HG03064 (cell line): ENCODE results near the gene ARPC5.
"Not testable (repeated sequence)": the region's sequence is repeated elsewhere in the genome, so short reads cannot be mapped to it uniquely, and the experiment has no call there.

Experiments used
- ATAC-seq: cut with Tn5 transposase; IDR thresholded peaks from one replicate; pipeline ENCODE4 v1.9.1; 2021; ENCODE audit warnings: low read depth; ENCODE audit not compliant: unreplicated experiment

Gene ARPC5

GRCh38 chr1:183635606-183636333 lies at the start of gene ARPC5:
ARPC5 (minus strand) TSS chr1:183635783; CDS start chr1:183635659, 124 bp downstream.
- ATAC-seq, result peak; percentile 82

DNA sequence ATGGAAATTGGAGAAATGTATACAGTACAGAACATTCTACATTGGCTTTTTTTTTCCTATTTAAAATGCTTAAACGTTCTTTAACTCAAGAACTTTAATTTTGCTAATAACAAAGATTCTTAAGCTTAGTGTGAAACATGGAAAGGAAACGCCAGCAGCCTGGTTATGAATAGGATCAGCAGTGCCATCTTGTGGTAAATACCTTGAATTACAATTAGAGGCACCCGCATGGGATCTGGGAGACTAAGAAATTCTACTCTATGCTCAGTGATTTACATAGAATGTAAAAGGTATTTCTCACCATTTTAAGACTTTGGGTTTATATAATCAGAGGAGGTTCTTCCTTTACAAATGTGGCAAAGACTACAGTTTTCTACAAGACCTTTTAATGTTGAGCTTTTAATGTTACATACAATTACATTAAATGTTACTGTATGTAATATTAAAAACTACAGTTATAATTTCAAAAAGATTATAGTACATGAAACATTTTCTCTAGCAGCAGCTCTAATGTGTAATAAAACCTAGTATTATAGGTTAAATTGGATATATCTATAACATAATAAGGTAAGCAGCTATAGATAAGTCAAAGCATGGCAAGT lies 49.6 kb upstream of the ARPC5 start:
- no peak for ATAC-seq

GRCh38 chr1:183679363-183679762 lies 43.8 kb upstream of the ARPC5 start:
- not testable (repeated sequence) for ATAC-seq

DNA sequence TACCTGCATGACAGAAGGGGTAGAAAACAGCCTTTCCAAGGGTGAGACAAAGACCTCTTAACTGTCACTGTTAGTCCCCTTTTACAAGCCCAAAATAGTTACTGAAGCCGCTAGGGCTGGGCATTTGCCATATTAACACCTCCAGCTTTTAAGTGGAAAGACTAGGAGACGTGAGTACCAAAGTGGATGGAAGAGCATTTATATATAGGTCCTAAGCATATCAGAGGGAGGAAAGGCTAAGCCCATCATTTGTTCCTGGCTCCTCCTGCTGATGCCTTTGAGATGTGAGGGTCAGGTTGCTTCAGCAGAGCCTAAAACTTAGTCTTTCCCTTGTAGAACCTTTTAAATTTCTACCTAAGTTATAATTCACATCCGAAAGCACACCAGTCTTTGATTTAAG lies 43.2 kb upstream of the ARPC5 start:
- ATAC-seq, result no peak

- ATAC-seq, result no peak
Measured at GRCh38 chr1:183676586-183677189, 41.1 kb upstream of the ARPC5 start.

DNA sequence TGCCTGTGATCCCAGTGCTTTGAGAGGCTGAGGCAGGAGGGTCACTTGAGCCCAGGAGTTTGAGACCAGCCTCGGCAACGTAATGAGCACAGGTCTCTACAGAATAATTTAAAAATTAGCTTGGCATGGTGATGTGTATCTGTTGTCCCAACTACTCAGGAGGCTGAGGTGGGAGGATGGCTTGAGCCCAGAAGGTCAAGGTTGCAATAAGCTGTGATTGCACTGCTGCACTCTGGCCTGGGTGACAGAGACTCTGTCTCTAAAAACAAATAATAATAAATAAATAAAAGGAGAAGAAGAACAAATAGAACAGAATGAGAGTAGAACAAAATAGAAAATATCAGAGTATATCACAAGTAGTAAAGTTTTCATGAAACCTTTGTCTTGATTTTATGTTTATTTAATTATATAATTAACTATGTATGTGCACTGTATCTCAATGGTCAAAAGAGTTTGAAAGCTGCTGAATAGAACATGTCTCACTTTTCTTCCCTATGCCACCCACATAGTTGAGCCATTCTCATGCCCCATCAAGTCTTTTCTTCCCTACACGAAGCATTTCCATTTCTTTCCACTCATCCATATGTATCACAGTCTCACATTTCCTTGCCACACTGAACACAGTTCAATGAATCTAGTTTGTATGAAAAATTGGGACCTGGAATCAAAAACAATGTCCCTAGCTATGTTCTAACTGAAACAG lies 40.5 kb upstream of the ARPC5 start:
- no peak for ATAC-seq

GRCh38 chr1:183675381-183675780 lies 39.8 kb upstream of the ARPC5 start:
- ATAC-seq, result no peak

GRCh38 chr1:183674886-183675285 lies 39.3 kb upstream of the ARPC5 start:
- ATAC-seq, result no peak

- ATAC-seq, result no peak
Measured at GRCh38 chr1:183674339-183674738, 38.8 kb upstream of the ARPC5 start.

DNA sequence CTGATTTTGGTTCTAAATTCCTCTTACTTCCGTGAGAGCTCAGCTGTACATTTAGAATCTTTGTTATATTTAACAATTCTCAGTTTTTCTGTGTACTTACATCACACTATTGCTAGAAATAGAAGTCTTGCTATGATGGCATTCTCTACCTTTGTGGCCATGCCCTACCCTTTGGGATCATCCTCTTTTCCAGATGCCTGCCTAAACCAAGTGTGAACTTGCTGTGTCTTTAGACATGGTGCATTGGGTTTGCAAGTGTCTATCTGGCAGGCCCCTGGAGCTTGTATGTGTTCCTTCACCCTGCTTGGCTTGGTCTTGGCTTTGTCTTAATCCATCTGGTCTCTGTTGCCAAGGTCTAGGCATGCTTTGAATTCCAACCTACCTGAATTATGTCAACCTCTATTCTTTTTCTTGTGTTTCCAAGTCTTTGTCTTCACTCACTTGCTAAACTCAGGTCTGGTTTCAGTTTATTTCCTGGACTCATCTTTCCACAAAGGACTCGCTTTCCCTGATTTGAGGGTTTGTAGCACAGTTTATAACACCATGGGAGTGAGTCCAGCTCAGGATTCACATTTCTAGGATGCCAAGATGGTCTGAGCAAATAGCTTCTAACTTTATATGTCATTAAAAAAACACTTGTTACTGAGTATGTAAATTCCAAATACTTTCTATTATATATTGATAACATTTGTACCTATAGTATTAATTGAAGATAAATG lies 38.2 kb upstream of the ARPC5 start:
- ATAC-seq, result no peak

GRCh38 chr1:183670169-183670568 lies 34.6 kb upstream of the ARPC5 start:
- ATAC-seq, result no peak

- no peak for ATAC-seq
Measured at GRCh38 chr1:183656355-183656754, 20.8 kb upstream of the ARPC5 start.

GRCh38 chr1:183655562-183656075 lies 20.0 kb upstream of the ARPC5 start:
- ATAC-seq, result peak; percentile 54

DNA sequence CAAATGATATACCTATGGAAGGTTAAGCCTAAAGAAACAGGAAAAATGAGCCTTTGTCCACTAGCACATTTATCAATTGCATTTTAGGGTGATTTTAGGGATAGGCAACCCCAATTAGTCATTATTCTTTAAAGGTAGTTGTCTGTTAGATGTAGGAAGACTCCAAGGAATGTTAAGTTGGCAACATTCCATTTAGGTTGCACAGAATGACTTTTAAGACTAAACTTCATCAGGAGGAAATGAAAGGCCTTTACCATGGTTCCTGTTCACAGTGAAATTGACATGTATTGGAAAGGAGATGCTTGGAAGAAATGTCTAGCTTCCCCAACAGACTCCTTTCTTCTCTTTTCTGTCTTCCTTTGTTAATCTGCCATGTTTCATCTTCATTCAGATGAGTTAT lies 19.1 kb upstream of the ARPC5 start:
- ATAC-seq, result no peak

- ATAC-seq, result no peak
Measured at GRCh38 chr1:183653876-183654451, 18.4 kb upstream of the ARPC5 start.

DNA sequence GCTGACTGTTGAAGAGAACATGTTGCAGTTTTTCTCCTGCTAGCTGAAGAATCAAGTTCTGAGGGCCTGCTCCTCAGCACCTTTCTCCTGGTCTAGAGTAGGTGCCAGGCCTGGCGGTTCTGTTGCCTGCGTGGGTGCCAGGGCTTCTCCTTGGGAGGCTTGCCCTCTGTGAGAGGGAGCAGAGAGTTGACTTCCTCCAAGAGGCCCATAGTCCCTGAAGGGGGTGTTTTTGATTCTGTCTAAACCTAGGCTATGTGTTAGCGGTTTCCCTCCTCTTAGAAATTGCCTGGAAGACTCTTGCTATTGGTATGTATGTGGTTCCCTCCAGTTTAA lies 17.8 kb upstream of the ARPC5 start:
- ATAC-seq, result no peak

GRCh38 chr1:183652547-183653461 lies 17.2 kb upstream of the ARPC5 start, which contains the start of gene APOBEC4:
APOBEC4 (minus strand) TSS chr1:183653316; CDS start chr1:183648781, 4,535 bp downstream.
- no peak for ATAC-seq

DNA sequence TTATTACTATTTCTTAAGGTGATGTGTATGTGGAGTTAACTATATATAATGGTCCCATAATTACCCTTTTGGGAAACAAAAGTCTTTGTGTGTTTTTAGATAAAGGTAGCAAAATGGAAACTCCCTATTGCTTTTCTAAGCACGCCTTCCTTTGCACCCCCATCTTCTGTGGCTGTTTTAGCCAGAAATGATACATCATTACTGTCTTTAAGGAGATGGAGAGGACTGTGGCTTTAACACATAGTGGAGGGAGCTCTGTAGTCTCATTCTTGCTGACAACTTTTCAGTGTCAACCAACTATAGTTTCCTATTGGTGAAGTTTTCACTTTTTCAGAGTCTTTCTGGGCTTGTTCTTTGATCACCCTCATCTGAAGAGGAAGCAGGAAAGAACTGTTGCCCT lies 16.5 kb upstream of the ARPC5 start:
- no peak for ATAC-seq

- ATAC-seq, result no peak
Measured at GRCh38 chr1:183651612-183652011, 16.0 kb upstream of the ARPC5 start.
